Measurements from ENCODE around the gene PLCG1. TPM values are rescaled to one million over a fixed set of nuclear protein-coding genes. Genes with fewer than 3 reads are reported as not detected.

PLCG1 gene
- total RNA-seq, 2 experiments from 2014 or later = 267 to 286 TPM

GRCh38 chr20:41179961-41180360 is 42.6 kb downstream of the PLCG1 start:
- Mint-ChIP-seq H3K4me3 (no peak overlapping the region), H3K4me1 (peaks cover 15% of the 10 kb centered on the region), H3K27ac (no peak overlapping the region), H3K9me3 (no peaks in the 10 kb centered on the region), H3K27me3 (no peaks in the 10 kb centered on the region), H3K36me3 (ENCODE audit: low read depth) (peaks cover 34% of the 10 kb centered on the region)
- peak; percentile 14 for DNase-seq
- CTCF ChIA-PET = no interaction called here
- POLR2A ChIA-PET = interaction anchor here (1.3 kb wide), 1 partner anchor 41 kb away, joined by 4 read pairs; no protein-coding TSS in a partner anchor

GRCh38 chr20:41180599-41181333 is 43.4 kb downstream of the PLCG1 start:
- H3K27me3 Mint-ChIP-seq = no peaks in the 10 kb centered on the region
- ChIA-PET POLR2A (interaction anchor here (1.2 to 1.3 kb wide), 2 partner anchors 42 to 47 kb away, joined by 3 to 4 read pairs; no protein-coding TSS in a partner anchor), CTCF (interaction anchor here (1.2 kb wide), 1 partner anchor 46 kb away, joined by 4 read pairs; no protein-coding TSS in a partner anchor)

GRCh38 chr20:41181567-41181966 is 44.2 kb downstream of the PLCG1 start:
- no peak overlapping the region for H3K27ac Mint-ChIP-seq

More at GRCh38 chr20:41180599-41181333, 43.4 kb downstream of the PLCG1 start:
- Mint-ChIP-seq H3K9me3 (no peaks in the 10 kb centered on the region), H3K36me3 (ENCODE audit: low read depth) (peaks cover 30% of the 10 kb centered on the region), H3K4me3 (no peak overlapping the region), H3K27ac (no peak overlapping the region), H3K4me1 (peaks cover 12% of the 10 kb centered on the region)
- DNase-seq = peak; percentile 13

GRCh38 chr20:41182296-41183212 is 45.2 kb downstream of the PLCG1 start:
- Mint-ChIP-seq H3K9me3 (no peaks in the 10 kb centered on the region), H3K36me3 (ENCODE audit: low read depth) (peaks cover 15% of the 10 kb centered on the region), H3K4me3 (no peak overlapping the region), H3K27ac (no peak overlapping the region), H3K27me3 (no peaks in the 10 kb centered on the region), H3K4me1 (peaks cover 9% of the 10 kb centered on the region)
- ChIA-PET CTCF (interaction anchor here (1.2 to 1.4 kb wide), 3 partner anchors 10 to 50 kb away, joined by 3 to 6 read pairs (median 4); no protein-coding TSS in a partner anchor), POLR2A (interaction anchor here (1.2 kb wide), 1 partner anchor 49 kb away, joined by 3 read pairs; no protein-coding TSS in a partner anchor)
- DNase-seq = peak; percentile 15

More at GRCh38 chr20:41181567-41181966, 44.2 kb downstream of the PLCG1 start:
- Mint-ChIP-seq H3K4me1 (peaks cover 9% of the 10 kb centered on the region), H3K4me3 (no peak overlapping the region), H3K9me3 (no peaks in the 10 kb centered on the region), H3K36me3 (ENCODE audit: low read depth) (peaks cover 22% of the 10 kb centered on the region), H3K27me3 (no peaks in the 10 kb centered on the region)
- POLR2A ChIA-PET = interaction anchor here (1.2 kb wide), 1 partner anchor 48 kb away, joined by 3 read pairs; no protein-coding TSS in a partner anchor
- peak; percentile 13 for DNase-seq
- CTCF ChIA-PET = interaction anchor here (1.2 to 1.3 kb wide), 2 partner anchors 46 to 51 kb away, joined by 3 to 4 read pairs; no protein-coding TSS in a partner anchor

- peak; percentile 12 for DNase-seq
Measured at GRCh38 chr20:41183391-41183790, 46.0 kb downstream of the PLCG1 start.

GRCh38 chr20:41183831-41184230 is 46.5 kb downstream of the PLCG1 start:
- H3K36me3 Mint-ChIP-seq (ENCODE audit: low read depth) = peaks cover 5% of the 10 kb centered on the region
- CTCF ChIA-PET = no interaction called here
- POLR2A ChIA-PET = no interaction called here

More at GRCh38 chr20:41183391-41183790, 46.0 kb downstream of the PLCG1 start:
- ChIA-PET CTCF (interaction anchor here (1.4 kb wide), 1 partner anchor 11 kb away, joined by 6 read pairs; no protein-coding TSS in a partner anchor), POLR2A (no interaction called here)
- Mint-ChIP-seq H3K4me3 (no peak overlapping the region), H3K9me3 (no peaks in the 10 kb centered on the region), H3K36me3 (ENCODE audit: low read depth) (peaks cover 8% of the 10 kb centered on the region), H3K4me1 (peaks cover 9% of the 10 kb centered on the region), H3K27me3 (no peaks in the 10 kb centered on the region), H3K27ac (no peak overlapping the region)

GRCh38 chr20:41185013-41185757 is 47.8 kb downstream of the PLCG1 start:
- ChIA-PET CTCF (no interaction called here), POLR2A (no interaction called here)
- Mint-ChIP-seq H3K9me3 (no peaks in the 10 kb centered on the region), H3K27ac (no peak overlapping the region), H3K36me3 (ENCODE audit: low read depth) (peaks cover 3% of the 10 kb centered on the region), H3K4me1 (peaks cover 9% of the 10 kb centered on the region), H3K4me3 (no peak overlapping the region), H3K27me3 (no peaks in the 10 kb centered on the region)
- DNase-seq = no peak

More at GRCh38 chr20:41183831-41184230, 46.5 kb downstream of the PLCG1 start:
- H3K4me3 Mint-ChIP-seq = no peak overlapping the region
- H3K27ac Mint-ChIP-seq = no peak overlapping the region
- H3K27me3 Mint-ChIP-seq = no peaks in the 10 kb centered on the region
- no peak for DNase-seq
- H3K9me3 Mint-ChIP-seq = no peaks in the 10 kb centered on the region
- peaks cover 9% of the 10 kb centered on the region for H3K4me1 Mint-ChIP-seq

- ChIA-PET POLR2A (no interaction called here), CTCF (interaction anchor here (0.7 to 1.5 kb wide), 2 partner anchors 15 to 36 kb away, joined by 3 to 5 read pairs; no protein-coding TSS in a partner anchor)
- Mint-ChIP-seq H3K36me3 (ENCODE audit: low read depth) (peaks cover 3% of the 10 kb centered on the region), H3K9me3 (peaks cover 12% of the 10 kb centered on the region), H3K27ac (no peak overlapping the region), H3K4me1 (no peaks in the 10 kb centered on the region), H3K27me3 (peaks cover 2% of the 10 kb centered on the region), H3K4me3 (no peak overlapping the region)
- no peak for DNase-seq
Measured at GRCh38 chr20:41187668-41188067, 50.3 kb downstream of the PLCG1 start.

GRCh38 chr20:41191562-41192500 is 54.5 kb downstream of the PLCG1 start:
- H3K36me3 Mint-ChIP-seq (ENCODE audit: low read depth) = peaks cover 6% of the 10 kb centered on the region
- ChIA-PET POLR2A (interaction anchor here (1.5 kb wide), 1 partner anchor 501 kb away, joined by 3 read pairs; no protein-coding TSS in a partner anchor), CTCF (interaction anchor here (1.2 kb wide), 1 partner anchor 57 kb away, joined by 4 read pairs; no protein-coding TSS in a partner anchor)
- peaks cover 2% of the 10 kb centered on the region for H3K27me3 Mint-ChIP-seq
- no peak overlapping the region for H3K4me3 Mint-ChIP-seq
- peaks cover 15% of the 10 kb centered on the region for H3K9me3 Mint-ChIP-seq
- H3K27ac Mint-ChIP-seq = no peak overlapping the region
- DNase-seq = no peak
- peaks cover 11% of the 10 kb centered on the region for H3K4me1 Mint-ChIP-seq

GRCh38 chr20:41192575-41192974 is 55.2 kb downstream of the PLCG1 start:
- Mint-ChIP-seq H3K4me3 (no peak overlapping the region), H3K36me3 (ENCODE audit: low read depth) (peaks cover 6% of the 10 kb centered on the region), H3K27me3 (peaks cover 2% of the 10 kb centered on the region), H3K4me1 (peaks cover 11% of the 10 kb centered on the region), H3K9me3 (peaks cover 15% of the 10 kb centered on the region), H3K27ac (no peak overlapping the region)
- ChIA-PET POLR2A (interaction anchor here (1.5 kb wide), 1 partner anchor 500 kb away, joined by 3 read pairs; no protein-coding TSS in a partner anchor), CTCF (interaction anchor here (1.2 kb wide), 1 partner anchor 57 kb away, joined by 4 read pairs; no protein-coding TSS in a partner anchor)
- no peak for DNase-seq

- peaks cover 11% of the 10 kb centered on the region for H3K4me1 Mint-ChIP-seq
- peaks cover 12% of the 10 kb centered on the region for H3K36me3 Mint-ChIP-seq (ENCODE audit: low read depth)
- no peaks in the 10 kb centered on the region for H3K27me3 Mint-ChIP-seq
- peaks cover 12% of the 10 kb centered on the region for H3K9me3 Mint-ChIP-seq
- no peak overlapping the region for H3K4me3 Mint-ChIP-seq
- POLR2A ChIA-PET = no interaction called here
- H3K27ac Mint-ChIP-seq = no peak overlapping the region
- DNase-seq = no peak
- CTCF ChIA-PET = interaction anchor here (2.2 kb wide), 1 partner anchor 61 kb away, joined by 5 read pairs; no protein-coding TSS in a partner anchor
Measured at GRCh38 chr20:41196653-41197225, 59.4 kb downstream of the PLCG1 start.

Data from activated CD4-positive, alpha-beta memory T cell treated with anti-CD3 and anti-CD28 coated beads, Interleukin-2, amount 10 ng/mL, durations not matched to agents 7 days and 5 days (primary cell).